Naive thymus-derived CD4-positive, alpha-beta T cell (primary cell): ENCODE results near the gene SLC31A1. TPM values are rescaled to one million over a fixed set of nuclear protein-coding genes. Genes with fewer than 3 reads are reported as not detected.

Experiments used
- ATAC-seq: fragments of 150-1000 bp; cut with Tn5 transposase; 2 replicates; pipeline ENCODE4 v1.10.0; 2021; ENCODE audit warnings: mild to moderate bottlenecking, moderate library complexity
- CTCF ChIA-PET: fragments of 350-600 bp; sonication (Branson Sonifier 250); formaldehyde crosslinking; loops from one replicate; lab custom pipeline; 2021; ENCODE audit warnings: antibody characterized with exemption; lab: Charles Lee
- POLR2A ChIA-PET: fragments of 350-600 bp; sonication (Branson Sonifier 250); formaldehyde crosslinking; loops from one replicate; lab custom pipeline; 2021; ENCODE audit warnings: antibody characterized with exemption, inconsistent platforms; lab: Charles Lee
- DNase-seq, 9 donors: peaks; one replicate each; pipeline versions ENCODE4 v3.0.0 to v3.0.0-alpha.2; 2020 to 2022; ENCODE audit warnings: mixed read lengths in 1 of 9
- H3K27ac ChIP-seq: one replicate; pipeline ENCODE4 v1.7.0; 2013; ENCODE audit warnings: mild to moderate bottlenecking, low read depth, low read length, moderate library complexity
- H3K27me3 ChIP-seq, 2 donors: one replicate each; pipeline ENCODE4 v1.7.0; 2013; ENCODE audit warnings: low read length in 2 of 2, mild to moderate bottlenecking in 2 of 2, moderate library complexity in 2 of 2; ENCODE audit not compliant: control insufficient read depth in 2 of 2, insufficient read depth in 2 of 2
- H3K36me3 ChIP-seq, 3 experiments: 1 replicate in 2 of 3; 2 replicates in 1 of 3; pipeline ENCODE4 v1.7.0; 2013; ENCODE audit warnings: low read length in 3 of 3, mild to moderate bottlenecking in 3 of 3, moderate library complexity in 1 of 3; ENCODE audit not compliant: insufficient read depth in 3 of 3, control insufficient read depth in 2 of 3
- H3K4me1 ChIP-seq, 2 donors: one replicate each; pipeline ENCODE4 v1.7.0; 2013; ENCODE audit warnings: low read length in 2 of 2, mild to moderate bottlenecking in 2 of 2, moderate library complexity in 1 of 2; ENCODE audit not compliant: control insufficient read depth in 2 of 2, insufficient read depth in 2 of 2
- H3K4me3 ChIP-seq: 2 replicates; pipeline ENCODE4 v1.7.0; 2013; ENCODE audit warnings: mild to moderate bottlenecking, low read length
- H3K9me3 ChIP-seq, 3 experiments: 1 replicate in 2 of 3; 2 replicates in 1 of 3; pipeline ENCODE4 v1.7.0; 2013; ENCODE audit warnings: low read length in 3 of 3; ENCODE audit not compliant: control insufficient read depth in 2 of 3
- H3K27ac Mint-ChIP-seq, 9 donors: one replicate each; pipeline ENCODE4 v1.8.0; 2020 to 2022; ENCODE audit warnings: mixed read lengths in 9 of 9, mild to moderate bottlenecking in 8 of 9, moderate library complexity in 5 of 9, inconsistent platforms in 2 of 9
- H3K27me3 Mint-ChIP-seq, 5 donors: one replicate each; pipeline ENCODE4 v1.8.0; 2021 to 2022; ENCODE audit warnings: mixed read lengths in 5 of 5, mild to moderate bottlenecking in 1 of 5
- H3K36me3 Mint-ChIP-seq, 5 donors: one replicate each; pipeline ENCODE4 v1.8.0; 2020 to 2022; ENCODE audit warnings: mixed read lengths in 5 of 5, mild to moderate bottlenecking in 3 of 5, inconsistent platforms in 1 of 5
- H3K4me1 Mint-ChIP-seq, 7 donors: one replicate each; pipeline ENCODE4 v1.8.0; 2020 to 2022; ENCODE audit warnings: mixed read lengths in 7 of 7, mild to moderate bottlenecking in 3 of 7, inconsistent platforms in 1 of 7
- H3K4me3 Mint-ChIP-seq, 10 donors: one replicate each; pipeline ENCODE4 v1.8.0; 2020 to 2022; ENCODE audit warnings: mild to moderate bottlenecking in 10 of 10, mixed read lengths in 10 of 10, moderate library complexity in 6 of 10, inconsistent platforms in 2 of 10
- H3K9me3 Mint-ChIP-seq, 11 donors: one replicate each; pipeline ENCODE4 v1.8.0; 2020 to 2022; ENCODE audit warnings: mixed read lengths in 11 of 11, mild to moderate bottlenecking in 4 of 11, inconsistent platforms in 1 of 11, moderate library complexity in 1 of 11
- intact Hi-C, 2 donors: fragments of 100-400 bp; cut with micrococcal nuclease; formaldehyde crosslinking; loops; one replicate each; pipeline ENCODE4 v1.15.1; 2023
- polyA plus RNA-seq, 2 donors: library from polyadenylated mRNA; unstranded; fragments of 300-500 nt; fragmentation: Illumina TruSeq; gene quantifications; one replicate each; pipeline ENCODE4 v1.2.3, GENCODE V29; 2021
- total RNA-seq, 6 experiments: library from RNA in 5 of 6; stranded (reverse) in 5 of 6; gene quantifications; 1 replicate in 5 of 6; 2 replicates in 1 of 6; pipeline ENCODE4 v1.2.3 and lab custom pipeline; 2021 to 2026

Gene SLC31A1
- total and polyA plus RNA-seq, 7 experiments from 2014 or later = 3.0 to 10.4 (median 4.6) TPM

GRCh38 chr9:113216406-113216805 lies 4.9 kb upstream of the SLC31A1 start:
- peak overlapping the region in 1 of 10 donors; percentile 15 for H3K4me3 Mint-ChIP-seq
- no peak overlapping the region for H3K27ac Mint-ChIP-seq
- ChIA-PET POLR2A (interaction anchor here (0.6 kb wide), 1 partner anchor 884 kb away, joined by 3 read pairs; no protein-coding TSS in a partner anchor), CTCF (no interaction called here)
- H3K27me3 ChIP-seq = no peaks in the 10 kb centered on the region
- peaks cover 0 to 4% (median 0%) of the 10 kb centered on the region in 3 experiments for H3K36me3 ChIP-seq
- H3K4me3 ChIP-seq = no peak overlapping the region
- DNase-seq (no peak), ATAC-seq (no peak)
- H3K9me3 Mint-ChIP-seq = no peaks in the 10 kb centered on the region
- H3K4me1 ChIP-seq = peaks cover 15 to 17% of the 10 kb centered on the region in 2 donors
- no peaks in the 10 kb centered on the region for H3K27me3 Mint-ChIP-seq
- peaks cover 15 to 68% (median 50%) of the 10 kb centered on the region in 7 donors for H3K4me1 Mint-ChIP-seq
- peaks cover 6 to 27% (median 13%) of the 10 kb centered on the region in 5 donors for H3K36me3 Mint-ChIP-seq
- intact Hi-C loops = no loop called here
- H3K27ac ChIP-seq = no peak overlapping the region
- H3K9me3 ChIP-seq = no peaks in the 10 kb centered on the region

GRCh38 chr9:113219186-113219936 lies 2.0 kb upstream of the SLC31A1 start:
- H3K9me3 ChIP-seq = no peaks in the 10 kb centered on the region
- peak overlapping the region; percentile 89 to 99 (median 94) for H3K4me3 Mint-ChIP-seq
- H3K27ac ChIP-seq = peak overlapping the region; percentile 94
- ChIA-PET CTCF (interaction anchor here (1.0 kb wide), 1 partner anchor 56 kb away, joined by 5 read pairs; the partner anchor contains the start of genes CDC26 and PRPF4), POLR2A (interaction anchor here (0.5 kb wide), 1 partner anchor 560 kb away, joined by 5 read pairs; no protein-coding TSS in a partner anchor)
- peaks cover 17 to 25% of the 10 kb centered on the region in 2 donors for H3K4me1 ChIP-seq
- intact Hi-C loops = no loop called here
- peaks cover 0 to 7% (median 0%) of the 10 kb centered on the region in 3 experiments for H3K36me3 ChIP-seq
- ATAC-seq (no peak), DNase-seq (no peak)
- H3K27me3 ChIP-seq = no peaks in the 10 kb centered on the region
- peak overlapping the region; percentile 91 for H3K4me3 ChIP-seq
- no peaks in the 10 kb centered on the region for H3K27me3 Mint-ChIP-seq
- peak overlapping the region in 7 of 9 donors; percentile 15 to 93 (median 56) for H3K27ac Mint-ChIP-seq
- H3K36me3 Mint-ChIP-seq = peaks cover 0 to 12% (median 0%) of the 10 kb centered on the region in 5 donors
- H3K9me3 Mint-ChIP-seq = no peaks in the 10 kb centered on the region
- H3K4me1 Mint-ChIP-seq = peaks cover 21 to 68% (median 60%) of the 10 kb centered on the region in 7 donors

- H3K4me1 ChIP-seq = peaks cover 14 to 25% of the 10 kb centered on the region in 2 donors
- H3K9me3 ChIP-seq = no peaks in the 10 kb centered on the region
- H3K27ac Mint-ChIP-seq = peak overlapping the region; percentile 56 to 98 (median 87)
- H3K36me3 ChIP-seq = peaks cover 0 to 7% (median 0%) of the 10 kb centered on the region in 3 experiments
- ChIA-PET POLR2A (interaction anchor here (0.5 to 1.0 kb wide), 4 partner anchors 29 to 560 kb away, joined by 3 to 6 read pairs (median 4); no protein-coding TSS in a partner anchor), CTCF (no interaction called here)
- ATAC-seq (no peak), DNase-seq (no peak)
- H3K27me3 ChIP-seq = no peaks in the 10 kb centered on the region
- H3K4me1 Mint-ChIP-seq = peaks cover 19 to 63% (median 56%) of the 10 kb centered on the region in 7 donors
- H3K36me3 Mint-ChIP-seq = peaks cover 0 to 8% (median 0%) of the 10 kb centered on the region in 5 donors
- H3K9me3 Mint-ChIP-seq = no peaks in the 10 kb centered on the region
- intact Hi-C loops = loop anchor here (2.0 to 10.0 kb wide), 12 partner anchors 122 to 1737 kb away; partner anchors contain the start of genes UGCG (in 2 of the 2), AKNA (in 1 of the 2), ALAD (in 1 of the 2) and BSPRY (in 1 of the 2)
- no peaks in the 10 kb centered on the region for H3K27me3 Mint-ChIP-seq
- H3K27ac ChIP-seq = peak overlapping the region; percentile 94
- peak overlapping the region; percentile 91 for H3K4me3 ChIP-seq
- H3K4me3 Mint-ChIP-seq = peak overlapping the region; percentile 89 to 99 (median 94)
These were observed 1.4 kb upstream of the SLC31A1 start for GRCh38 chr9:113219969-113220368.

- H3K27ac ChIP-seq = peak overlapping the region; percentile 94
- peaks cover 0 to 7% (median 0%) of the 10 kb centered on the region in 3 experiments for H3K36me3 ChIP-seq
- Mint-ChIP-seq H3K9me3 (no peaks in the 10 kb centered on the region), H3K27ac (peak overlapping the region; percentile 86 to 98 (median 94)), H3K36me3 (peaks cover 0 to 6% (median 0%) of the 10 kb centered on the region in 5 donors), H3K27me3 (no peaks in the 10 kb centered on the region), H3K4me1 (peaks cover 15 to 60% (median 52%) of the 10 kb centered on the region in 7 donors), H3K4me3 (peak overlapping the region; percentile 89 to 99 (median 94))
- CTCF ChIA-PET = no interaction called here
- DNase-seq (peak in 1 of 9 donors; percentile 6), ATAC-seq (no peak)
- H3K4me1 ChIP-seq = peaks cover 10 to 25% of the 10 kb centered on the region in 2 donors
- no peaks in the 10 kb centered on the region for H3K27me3 ChIP-seq
- no peaks in the 10 kb centered on the region for H3K9me3 ChIP-seq
- POLR2A ChIA-PET = interaction anchor here (0.5 to 1.5 kb wide), 6 partner anchors 12 to 190 kb away, joined by 3 to 9 read pairs (median 4); partner anchors contain the start of genes C9orf43 and POLE3
- peak overlapping the region; percentile 91 for H3K4me3 ChIP-seq
- intact Hi-C loops = loop anchor here (1.0 to 10.0 kb wide), 21 partner anchors 13 to 1738 kb away; partner anchors contain the start of genes ALAD (in 2 of the 2), C9orf43 (in 2 of the 2), CDC26 (in 2 of the 2) and POLE3 (in 2 of the 2)
These were observed 809 bp upstream of the SLC31A1 start for GRCh38 chr9:113220467-113221002.

GRCh38 chr9:113221800-113222481 lies 597 bp downstream of the SLC31A1 start:
- Mint-ChIP-seq H3K27me3 (no peaks in the 10 kb centered on the region), H3K4me3 (peak overlapping the region; percentile 89 to 99 (median 94)), H3K27ac (peak overlapping the region; percentile 86 to 98 (median 94)), H3K4me1 (peaks cover 15 to 55% (median 46%) of the 10 kb centered on the region in 7 donors), H3K9me3 (no peaks in the 10 kb centered on the region), H3K36me3 (peaks cover 0 to 6% (median 0%) of the 10 kb centered on the region in 5 donors)
- intact Hi-C loops = loop anchor here (1.0 to 10.0 kb wide), 21 partner anchors 11 to 1739 kb away; partner anchors contain the start of genes ALAD (in 2 of the 2), C9orf43 (in 2 of the 2), CDC26 (in 2 of the 2) and POLE3 (in 2 of the 2)
- H3K36me3 ChIP-seq = peaks cover 0 to 7% (median 0%) of the 10 kb centered on the region in 3 experiments
- no peaks in the 10 kb centered on the region for H3K9me3 ChIP-seq
- CTCF ChIA-PET = interaction anchor here (1.2 kb wide), 1 partner anchor 71 kb away, joined by 4 read pairs; the partner anchor contains the start of gene SLC31A2
- H3K27me3 ChIP-seq = no peaks in the 10 kb centered on the region
- POLR2A ChIA-PET = interaction anchor here (0.6 to 1.5 kb wide), 5 partner anchors 11 to 667 kb away, joined by 3 to 9 read pairs (median 4); partner anchors contain the start of gene SLC31A2
- ATAC-seq (no peak), DNase-seq (peak in 5 of 9 donors; percentile 8 to 30 (median 11))
- H3K4me1 ChIP-seq = peaks cover 10 to 25% of the 10 kb centered on the region in 2 donors
- peak overlapping the region; percentile 94 for H3K27ac ChIP-seq
- H3K4me3 ChIP-seq = peak overlapping the region; percentile 91
